Superior temporal gyrus (tissue), 1 donor: ENCODE measurements around the gene FAM193B.
"Not testable (repeated sequence)": the region's sequence is repeated elsewhere in the genome, so short reads cannot be mapped to it uniquely, and the experiment has no call there.

Experiments used
- DNase-seq: peaks from one replicate; pipeline ENCODE4 v3.0.0-alpha.2; 2016; ENCODE audit errors: extremely low spot score

The FAM193B gene

GRCh38 chr5:177486256-177486655 is 68.1 kb downstream of the FAM193B start:
- no peak for DNase-seq

GRCh38 chr5:177485753-177486152 is 68.6 kb downstream of the FAM193B start:
- DNase-seq: not testable (repeated sequence)

- DNase-seq: no peak
Observed at GRCh38 chr5:177484902-177485549, 69.3 kb downstream of the FAM193B start.

- no peak for DNase-seq
Observed at GRCh38 chr5:177483994-177484901, 70.1 kb downstream of the FAM193B start.

GRCh38 chr5:177483042-177483441 is 71.3 kb downstream of the FAM193B start:
- no peak for DNase-seq

GRCh38 chr5:177482359-177482795 is 72.0 kb downstream of the FAM193B start:
- no peak for DNase-seq

GRCh38 chr5:177479774-177480173 is 74.6 kb downstream of the FAM193B start:
- DNase-seq: no peak

- no peak for DNase-seq
Observed at GRCh38 chr5:177478711-177479646, 75.4 kb downstream of the FAM193B start.

- no peak for DNase-seq
Observed at GRCh38 chr5:177477701-177478477, 76.5 kb downstream of the FAM193B start.

GRCh38 chr5:177476531-177477233 is 77.7 kb downstream of the FAM193B start:
- DNase-seq: no peak

GRCh38 chr5:177475563-177476427 is 78.6 kb downstream of the FAM193B start:
- no peak for DNase-seq

- no peak for DNase-seq
Observed at GRCh38 chr5:177474846-177475562, 79.4 kb downstream of the FAM193B start.

- no peak for DNase-seq
Observed at GRCh38 chr5:177474002-177474476, 80.3 kb downstream of the FAM193B start.

- no peak for DNase-seq
Observed at GRCh38 chr5:177473443-177474001, 80.8 kb downstream of the FAM193B start, which contains the start of gene DBN1. Gene DBN1 (minus strand): TSS chr5:177473634. CDS start chr5:177473521, 113 bp downstream.

- no peak for DNase-seq
Observed at GRCh38 chr5:177472460-177473442, 81.6 kb downstream of the FAM193B start.

GRCh38 chr5:177471610-177472356 is 82.6 kb downstream of the FAM193B start:
- no peak for DNase-seq
